Loucy (cell line): ENCODE measurements around the gene AGPAT3.

Source experiments
- CTCF ChIP-seq: fragments of 200-600 bp; sonication (generic); conservative IDR thresholded peaks from 2 replicates; pipeline ENCODE4 v1.5.1; 2014; ENCODE audit warnings: mild to moderate bottlenecking, antibody characterized with exemption, low read length
- EZH2phosphoT487 ChIP-seq: fragments of 200-600 bp; IDR thresholded peaks from 2 replicates; pipeline ENCODE4 v1.6.1; 2018; ENCODE audit warnings: antibody characterized with exemption, mild to moderate bottlenecking, moderate library complexity, borderline replicate concordance

GRCh38 chr21:43826623-43826974, 38.4 kb upstream of the AGPAT3 start:
- no peak for TF ChIP-seq CTCF
- TF ChIP-seq EZH2phosphoT487, result no peak
